Uterus (tissue), 4 donors: ENCODE results near the gene GPR183. TPM values are rescaled to one million over a fixed set of nuclear protein-coding genes. Genes with fewer than 3 reads are reported as not detected.

Source experiments
- DNase-seq, 2 donors: peaks; one replicate each; pipeline ENCODE4 v3.0.0-alpha.2; 2019 to 2020
- H3K27ac ChIP-seq, 2 donors: fragments of 200-600 bp; sonication (generic); 1 replicate in 1 of 2; 2 replicates in 1 of 2; pipeline ENCODE4 v1.5.1; 2016 to 2018
- H3K27me3 ChIP-seq, 2 donors: fragments of 200-600 bp; sonication (generic); one replicate each; pipeline ENCODE4 v1.5.1; 2018 to 2019; ENCODE audit warnings: control low read depth in 1 of 2
- H3K36me3 ChIP-seq, 2 donors: fragments of 200-600 bp; sonication (generic); one replicate each; pipeline ENCODE4 v1.5.1; 2019; ENCODE audit warnings: control low read depth in 1 of 2
- H3K4me1 ChIP-seq, 2 donors: fragments of 200-600 bp; sonication (generic); one replicate each; pipeline ENCODE4 v1.5.1; 2018 to 2019; ENCODE audit warnings: control low read depth in 1 of 2
- H3K4me3 ChIP-seq, 2 donors: fragments of 200-600 bp; sonication (generic); 1 replicate in 1 of 2; 2 replicates in 1 of 2; pipeline ENCODE4 v1.5.1; 2018 to 2019; ENCODE audit warnings: mild to moderate bottlenecking in 1 of 2
- H3K9me3 ChIP-seq, 2 donors: fragments of 200-600 bp; sonication (generic); one replicate each; pipeline ENCODE4 v1.5.1; 2019; ENCODE audit warnings: control low read depth in 1 of 2
- CTCF ChIP-seq, 4 experiments: fragments of 200-600 bp in 2 of 4; fragments of 450-650 bp in 2 of 4; sonication (generic) in 2 of 4; IDR thresholded peaks; one replicate each; pipeline ENCODE4 v1.5.1; 2016 to 2019; ENCODE audit warnings: antibody characterized with exemption in 4 of 4, mild to moderate bottlenecking in 2 of 4, moderate library complexity in 1 of 4
- POLR2A ChIP-seq, 2 donors: fragments of 450-650 bp; IDR thresholded peaks; one replicate each; pipeline ENCODE4 v1.6.1; 2016; ENCODE audit warnings: antibody characterized with exemption in 2 of 2, mild to moderate bottlenecking in 1 of 2, moderate library complexity in 1 of 2
- intact Hi-C: fragments of 100-400 bp; cut with DNase I; formaldehyde crosslinking; loops from one replicate; pipeline ENCODE4 v1.15.1; 2023; ENCODE audit warnings: low total_unique reads
- total RNA-seq, 4 donors: library from RNA; depleted of rRNA in 3 of 4; stranded (reverse); fragments of >200 nt in 3 of 4; gene quantifications; one replicate each; pipeline versions ENCODE4 v1.1.0 to v1.2.4, GENCODE V29; 2014 to 2023
- donor health status: DM: yes; HTN: yes; CAD: no.

The GPR183 gene
- total RNA-seq, 4 donors from 2014 or later = 2.0 to 10.8 (median 3.8) TPM

DNA sequence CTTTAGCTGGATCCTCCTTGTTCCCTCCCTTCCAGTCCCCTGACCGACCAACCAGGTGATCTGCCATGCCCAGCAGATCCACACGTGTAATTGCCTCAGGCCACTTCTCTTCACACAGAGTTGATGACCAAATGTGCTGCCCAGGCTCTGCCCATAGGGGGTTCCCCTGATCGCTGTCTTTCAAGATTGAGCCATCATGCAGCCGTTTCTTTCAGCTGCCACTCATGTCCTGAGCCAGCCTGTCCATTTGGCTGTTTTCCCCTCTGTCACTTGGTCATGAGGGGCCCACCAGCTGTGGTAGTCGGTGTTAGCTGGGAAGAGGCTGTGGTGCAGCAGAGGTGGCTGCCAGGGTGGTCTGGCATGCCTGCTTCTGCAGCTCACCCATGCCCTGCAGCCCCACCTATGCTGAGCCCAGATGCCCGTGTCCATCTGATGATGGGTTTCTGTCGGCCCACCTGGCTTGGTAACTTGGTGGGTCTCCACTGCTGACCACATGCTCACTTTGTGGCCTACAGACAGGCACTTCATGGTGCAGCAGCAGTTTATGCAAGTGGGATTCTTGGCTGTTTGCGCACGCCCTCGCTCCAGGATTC, 35.6 kb upstream of the GPR183 start:
- no peaks in the 10 kb centered on the region for H3K4me1 ChIP-seq
- intact Hi-C loops = no loop called here
- DNase-seq = no peak
- H3K4me3 ChIP-seq = no peak overlapping the region
- no peaks in the 10 kb centered on the region for H3K9me3 ChIP-seq
- TF ChIP-seq CTCF (IDR thresholded peaks at IDR 0.05) (no peak), POLR2A (IDR thresholded peaks at IDR 0.05) (no peak)
- H3K27ac ChIP-seq = no peak overlapping the region
- H3K27me3 ChIP-seq = no peaks in the 10 kb centered on the region
- H3K36me3 ChIP-seq = no peaks in the 10 kb centered on the region

- Histone ChIP-seq H3K27ac (no peak overlapping the region), H3K27me3 (no peaks in the 10 kb centered on the region), H3K4me3 (no peak overlapping the region), H3K36me3 (no peaks in the 10 kb centered on the region), H3K9me3 (no peaks in the 10 kb centered on the region), H3K4me1 (no peaks in the 10 kb centered on the region)
- intact Hi-C loops = no loop called here
- TF ChIP-seq CTCF (IDR thresholded peaks at IDR 0.05) = no peak
- TF ChIP-seq POLR2A (IDR thresholded peaks at IDR 0.05) = no peak
- no peak for DNase-seq
Observed at GRCh38 chr13:99341969-99342722, 34.9 kb upstream of the GPR183 start.

- Histone ChIP-seq H3K27ac (no peak overlapping the region), H3K9me3 (no peaks in the 10 kb centered on the region), H3K4me3 (no peak overlapping the region), H3K27me3 (no peaks in the 10 kb centered on the region), H3K4me1 (no peaks in the 10 kb centered on the region), H3K36me3 (no peaks in the 10 kb centered on the region)
- TF ChIP-seq CTCF (IDR thresholded peaks at IDR 0.05) = no peak
- TF ChIP-seq POLR2A (IDR thresholded peaks at IDR 0.05) = no peak
- intact Hi-C loops = no loop called here
- DNase-seq = no peak
Observed at GRCh38 chr13:99340638-99341037, 33.4 kb upstream of the GPR183 start.

GRCh38 chr13:99339736-99340397, 32.7 kb upstream of the GPR183 start:
- H3K27me3 ChIP-seq = no peaks in the 10 kb centered on the region
- no peak for TF ChIP-seq CTCF (IDR thresholded peaks at IDR 0.05)
- no peak for TF ChIP-seq POLR2A (IDR thresholded peaks at IDR 0.05)
- no peak overlapping the region for H3K27ac ChIP-seq
- H3K36me3 ChIP-seq = no peaks in the 10 kb centered on the region
- H3K4me1 ChIP-seq = no peaks in the 10 kb centered on the region
- intact Hi-C loops = no loop called here
- DNase-seq = no peak
- no peaks in the 10 kb centered on the region for H3K9me3 ChIP-seq
- H3K4me3 ChIP-seq = no peak overlapping the region

DNA sequence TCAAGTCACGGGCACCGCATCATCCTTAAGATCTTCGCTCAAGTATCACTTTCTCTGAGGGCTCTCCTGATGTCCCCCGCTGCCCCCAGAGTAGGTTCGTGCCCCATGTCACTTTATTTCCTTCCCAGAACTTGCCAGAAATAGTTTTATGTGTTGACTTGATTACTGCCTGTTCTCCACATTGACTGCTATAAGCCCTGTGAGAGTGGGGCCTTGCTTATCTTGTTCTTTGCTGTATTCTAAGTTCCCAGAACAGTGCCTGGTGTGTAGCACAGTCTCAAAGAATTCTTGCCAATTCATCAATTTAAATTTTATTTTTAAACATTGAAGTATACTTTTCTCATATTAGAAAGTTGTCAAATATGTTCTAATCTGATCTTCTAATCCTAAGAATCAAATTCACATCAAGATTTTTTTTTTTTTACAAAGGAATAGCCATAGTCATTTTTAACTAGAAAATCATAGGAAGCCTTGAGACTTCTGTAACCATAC, 32.1 kb upstream of the GPR183 start:
- Histone ChIP-seq H3K4me1 (no peaks in the 10 kb centered on the region), H3K9me3 (no peaks in the 10 kb centered on the region), H3K36me3 (no peaks in the 10 kb centered on the region), H3K27me3 (no peaks in the 10 kb centered on the region), H3K27ac (no peak overlapping the region), H3K4me3 (no peak overlapping the region)
- DNase-seq = no peak
- no peak for TF ChIP-seq POLR2A (IDR thresholded peaks at IDR 0.05)
- TF ChIP-seq CTCF (IDR thresholded peaks at IDR 0.05) = no peak
- intact Hi-C loops = no loop called here
